IPS-20b (cell line): ENCODE results near the gene ME1.

ENCODE experiments used
- H3K27ac ChIP-seq: one replicate; pipeline ENCODE4 v1.5.1; 2013; ENCODE audit warnings: low read length
- H3K27me3 ChIP-seq: 2 replicates; pipeline ENCODE4 v1.6.1; 2013; ENCODE audit warnings: mild to moderate bottlenecking, low read length, inconsistent platforms; ENCODE audit not compliant: insufficient read depth
- H3K36me3 ChIP-seq: 2 replicates; pipeline ENCODE4 v1.6.1; 2013; ENCODE audit warnings: low read depth, mild to moderate bottlenecking, inconsistent platforms, low read length, moderate library complexity; ENCODE audit not compliant: insufficient read depth
- H3K4me1 ChIP-seq: 2 replicates; pipeline ENCODE4 v1.6.1; 2013; ENCODE audit warnings: mild to moderate bottlenecking, control low read depth, inconsistent platforms, low read length, moderate library complexity; ENCODE audit not compliant: insufficient read depth
- H3K4me3 ChIP-seq: 2 replicates; pipeline ENCODE4 v1.5.1; 2013; ENCODE audit warnings: mild to moderate bottlenecking, low read length, inconsistent platforms
- H3K9ac ChIP-seq: 2 replicates; pipeline ENCODE4 v1.6.1; 2013; ENCODE audit warnings: low read depth, mild to moderate bottlenecking, inconsistent platforms, low read length, moderate library complexity
- H3K9me3 ChIP-seq: 2 replicates; pipeline ENCODE4 v1.6.1; 2013; ENCODE audit warnings: mild to moderate bottlenecking, low read depth, low read length, inconsistent platforms; ENCODE audit not compliant: insufficient read depth

ME1 gene

DNA sequence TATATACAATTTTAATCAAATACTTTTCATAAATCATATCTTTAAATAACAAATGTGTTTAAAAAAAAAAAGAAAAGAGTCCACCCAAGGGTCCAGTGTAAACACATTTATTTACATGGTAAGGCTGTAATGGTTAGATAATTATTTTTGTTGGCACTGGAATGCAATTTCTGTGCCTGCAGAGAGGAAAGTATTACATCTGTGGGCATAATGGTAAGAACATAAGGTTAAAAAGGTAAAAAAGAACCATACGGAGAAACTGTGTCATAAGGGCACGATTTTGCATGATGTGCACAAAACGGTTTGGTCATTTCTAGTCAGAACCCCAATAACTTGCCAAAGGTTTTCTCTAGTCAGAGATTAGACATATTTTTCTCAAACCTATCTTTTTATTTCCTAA is 183.4 kb downstream of the ME1 start:
- Histone ChIP-seq H3K9me3 (no peaks in the 10 kb centered on the region), H3K4me1 (no peaks in the 10 kb centered on the region), H3K9ac (no peak overlapping the region), H3K27me3 (no peaks in the 10 kb centered on the region), H3K4me3 (no peak overlapping the region), H3K27ac (no peak overlapping the region), H3K36me3 (no peaks in the 10 kb centered on the region)

DNA sequence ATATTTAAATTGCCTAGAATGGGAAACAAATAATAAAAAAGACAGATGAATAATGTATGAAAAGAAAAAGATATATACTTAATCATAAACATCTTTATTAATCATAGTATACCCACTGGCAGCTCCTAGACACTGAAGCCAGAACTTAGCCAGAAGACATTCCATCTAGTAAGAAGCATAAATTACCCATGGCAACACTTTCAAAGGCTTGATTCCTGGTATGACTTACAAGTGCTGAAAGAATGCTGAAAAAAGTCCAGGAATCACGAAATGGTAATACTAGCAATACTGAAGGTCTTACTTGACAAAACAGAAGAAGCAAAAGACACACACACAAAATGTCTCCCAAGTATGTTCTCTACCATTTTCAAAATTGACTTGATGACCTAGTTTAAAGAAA is 199.7 kb downstream of the ME1 start:
- Histone ChIP-seq H3K27me3 (no peaks in the 10 kb centered on the region), H3K4me1 (no peaks in the 10 kb centered on the region; the same call in 1 of the 2 replicates), H3K4me3 (no peak overlapping the region), H3K36me3 (no peaks in the 10 kb centered on the region), H3K9me3 (no peaks in the 10 kb centered on the region), H3K27ac (no peak overlapping the region), H3K9ac (no peak overlapping the region)

DNA sequence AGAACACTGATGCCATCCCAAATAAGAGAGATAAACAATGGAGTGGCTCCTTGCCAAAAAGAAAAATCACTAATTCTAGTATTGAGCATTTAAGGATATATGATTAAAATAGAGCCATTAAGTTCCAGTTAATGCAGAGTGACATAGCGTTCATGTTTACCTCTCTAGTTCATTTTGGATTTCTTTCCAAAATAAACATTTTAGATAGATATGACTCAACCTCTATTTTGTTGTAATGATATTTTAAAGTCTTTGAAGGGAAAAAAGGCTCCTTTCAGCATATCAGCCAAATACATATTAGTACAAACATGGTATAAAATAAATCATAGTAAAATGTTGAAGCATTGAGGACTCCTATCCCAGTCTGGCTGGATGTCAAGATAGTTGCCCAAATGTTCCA is 204.3 kb downstream of the ME1 start:
- H3K4me1 ChIP-seq = no peaks in the 10 kb centered on the region; the same call in 1 of the 2 replicates
- H3K4me3 ChIP-seq = no peak overlapping the region
- H3K27ac ChIP-seq = no peak overlapping the region
- no peaks in the 10 kb centered on the region for H3K36me3 ChIP-seq
- H3K9me3 ChIP-seq = no peaks in the 10 kb centered on the region
- no peak overlapping the region for H3K9ac ChIP-seq
- H3K27me3 ChIP-seq = no peaks in the 10 kb centered on the region

DNA sequence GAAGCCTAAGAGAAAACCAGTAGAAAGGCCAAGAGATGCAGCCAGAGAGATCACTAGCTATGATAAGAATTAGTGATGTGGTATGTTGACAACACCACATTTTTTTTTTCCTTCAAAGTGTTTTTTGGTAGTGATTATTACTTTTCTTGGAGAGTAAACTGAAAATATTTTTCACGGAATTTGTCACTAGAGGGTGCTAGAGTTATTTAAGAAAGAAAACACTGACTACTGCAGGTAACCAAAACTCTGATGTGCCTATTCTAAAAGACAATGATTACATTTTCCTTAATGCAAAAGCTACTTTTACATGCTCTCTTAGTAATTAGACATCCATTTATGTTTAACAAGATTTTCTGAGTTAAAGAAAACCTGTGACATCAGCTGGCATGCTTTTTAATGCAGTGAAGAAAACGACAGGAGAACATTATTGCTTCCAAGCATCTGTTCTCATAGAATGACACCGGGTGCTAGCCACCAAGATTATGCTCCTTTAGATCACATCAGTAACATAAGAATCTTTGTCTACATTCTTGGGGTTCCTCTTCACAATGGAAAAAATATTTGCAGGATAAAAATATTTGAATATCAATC is 208.9 kb downstream of the ME1 start:
- Histone ChIP-seq H3K9ac (no peak overlapping the region), H3K9me3 (no peaks in the 10 kb centered on the region), H3K36me3 (no peaks in the 10 kb centered on the region), H3K4me1 (no peaks in the 10 kb centered on the region), H3K4me3 (no peak overlapping the region), H3K27ac (no peak overlapping the region), H3K27me3 (no peaks in the 10 kb centered on the region)

DNA sequence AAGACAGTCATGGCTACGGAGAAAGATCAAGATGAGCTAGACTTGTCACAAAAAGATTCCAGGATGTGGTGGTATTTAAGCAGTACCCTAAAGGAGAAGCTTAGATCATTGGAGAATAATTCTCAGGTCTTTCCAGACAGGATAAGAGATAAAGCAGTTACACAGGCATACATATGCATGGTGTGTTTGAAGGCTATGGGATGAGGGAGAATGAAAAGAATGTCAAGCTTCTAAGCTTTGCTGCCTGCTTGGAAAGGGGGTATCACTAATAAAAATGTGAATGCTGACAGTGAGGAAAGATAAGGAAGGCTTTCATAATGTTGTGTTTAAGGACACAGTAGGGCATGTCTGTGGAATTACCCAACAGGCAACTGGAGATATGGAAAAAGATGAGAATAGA is 209.6 kb downstream of the ME1 start:
- no peaks in the 10 kb centered on the region for H3K4me1 ChIP-seq
- H3K9ac ChIP-seq = no peak overlapping the region
- no peaks in the 10 kb centered on the region for H3K9me3 ChIP-seq
- H3K4me3 ChIP-seq = no peak overlapping the region
- no peaks in the 10 kb centered on the region for H3K27me3 ChIP-seq
- no peak overlapping the region for H3K27ac ChIP-seq
- H3K36me3 ChIP-seq = no peaks in the 10 kb centered on the region

DNA sequence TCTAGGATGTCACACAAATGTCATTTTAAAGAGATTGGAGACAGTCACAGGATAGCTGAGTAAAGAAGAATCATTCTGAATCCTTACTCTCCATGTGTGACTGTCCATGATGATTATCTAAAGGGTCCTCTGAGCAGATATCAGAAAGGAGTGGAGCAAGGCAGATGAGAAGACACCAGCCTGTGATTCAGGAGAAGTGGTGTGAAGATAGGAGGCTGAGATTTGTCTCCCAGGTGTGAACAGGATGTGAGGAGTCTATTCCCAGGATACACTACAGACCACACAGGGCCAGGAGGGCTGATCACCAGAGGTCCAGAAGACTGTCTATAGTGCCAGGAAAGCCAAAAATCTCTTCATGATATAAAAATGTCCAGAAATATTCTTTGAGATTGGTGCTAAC is 210.7 kb downstream of the ME1 start:
- no peaks in the 10 kb centered on the region for H3K36me3 ChIP-seq
- H3K4me3 ChIP-seq = no peak overlapping the region
- no peaks in the 10 kb centered on the region for H3K9me3 ChIP-seq
- H3K9ac ChIP-seq = no peak overlapping the region
- no peaks in the 10 kb centered on the region for H3K4me1 ChIP-seq
- no peaks in the 10 kb centered on the region for H3K27me3 ChIP-seq
- no peak overlapping the region for H3K27ac ChIP-seq

DNA sequence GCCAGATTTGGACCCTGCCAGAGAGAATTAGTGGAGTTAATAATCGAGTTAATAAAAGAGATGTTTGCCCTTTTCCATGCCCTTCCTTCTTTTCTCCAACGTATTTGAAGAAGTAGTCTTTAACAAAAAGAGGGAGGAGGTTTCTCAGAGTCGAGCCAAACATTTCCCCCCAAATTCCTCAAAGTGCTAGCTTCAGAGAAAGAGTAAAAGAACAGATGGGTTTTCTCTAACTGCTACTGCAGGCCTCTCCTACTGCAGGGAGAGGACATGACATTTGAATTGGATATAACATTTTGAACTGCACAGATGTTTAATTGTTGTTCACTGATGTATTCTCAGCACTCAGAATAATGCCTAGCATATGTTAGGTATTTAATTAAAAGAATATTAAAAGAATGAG is 212.2 kb downstream of the ME1 start:
- H3K9ac ChIP-seq = no peak overlapping the region
- H3K4me1 ChIP-seq = no peaks in the 10 kb centered on the region
- no peaks in the 10 kb centered on the region for H3K9me3 ChIP-seq
- H3K27ac ChIP-seq = no peak overlapping the region
- H3K27me3 ChIP-seq = no peaks in the 10 kb centered on the region
- no peaks in the 10 kb centered on the region for H3K36me3 ChIP-seq
- H3K4me3 ChIP-seq = no peak overlapping the region

DNA sequence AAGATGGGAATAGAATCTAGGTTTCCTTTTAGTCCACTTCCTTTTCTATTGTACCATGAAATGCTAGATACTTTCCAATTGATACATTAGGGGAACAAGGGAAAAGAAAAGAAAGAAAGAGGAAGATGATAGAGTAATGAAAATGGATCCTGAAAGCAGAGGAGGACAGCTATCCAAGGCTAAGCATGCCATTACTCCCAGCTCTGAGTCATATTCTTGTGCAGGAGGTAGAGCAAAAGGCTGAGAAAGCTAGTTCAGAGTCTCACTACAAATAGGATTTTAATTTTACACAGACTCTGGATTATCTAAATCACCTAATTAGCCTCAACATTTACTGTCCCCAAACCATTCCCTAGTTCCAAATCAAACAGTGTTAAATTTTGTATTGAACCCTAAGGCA is 214.0 kb downstream of the ME1 start:
- Histone ChIP-seq H3K4me3 (no peak overlapping the region), H3K27me3 (no peaks in the 10 kb centered on the region), H3K36me3 (no peaks in the 10 kb centered on the region), H3K9ac (no peak overlapping the region), H3K4me1 (no peaks in the 10 kb centered on the region), H3K9me3 (no peaks in the 10 kb centered on the region), H3K27ac (no peak overlapping the region)

DNA sequence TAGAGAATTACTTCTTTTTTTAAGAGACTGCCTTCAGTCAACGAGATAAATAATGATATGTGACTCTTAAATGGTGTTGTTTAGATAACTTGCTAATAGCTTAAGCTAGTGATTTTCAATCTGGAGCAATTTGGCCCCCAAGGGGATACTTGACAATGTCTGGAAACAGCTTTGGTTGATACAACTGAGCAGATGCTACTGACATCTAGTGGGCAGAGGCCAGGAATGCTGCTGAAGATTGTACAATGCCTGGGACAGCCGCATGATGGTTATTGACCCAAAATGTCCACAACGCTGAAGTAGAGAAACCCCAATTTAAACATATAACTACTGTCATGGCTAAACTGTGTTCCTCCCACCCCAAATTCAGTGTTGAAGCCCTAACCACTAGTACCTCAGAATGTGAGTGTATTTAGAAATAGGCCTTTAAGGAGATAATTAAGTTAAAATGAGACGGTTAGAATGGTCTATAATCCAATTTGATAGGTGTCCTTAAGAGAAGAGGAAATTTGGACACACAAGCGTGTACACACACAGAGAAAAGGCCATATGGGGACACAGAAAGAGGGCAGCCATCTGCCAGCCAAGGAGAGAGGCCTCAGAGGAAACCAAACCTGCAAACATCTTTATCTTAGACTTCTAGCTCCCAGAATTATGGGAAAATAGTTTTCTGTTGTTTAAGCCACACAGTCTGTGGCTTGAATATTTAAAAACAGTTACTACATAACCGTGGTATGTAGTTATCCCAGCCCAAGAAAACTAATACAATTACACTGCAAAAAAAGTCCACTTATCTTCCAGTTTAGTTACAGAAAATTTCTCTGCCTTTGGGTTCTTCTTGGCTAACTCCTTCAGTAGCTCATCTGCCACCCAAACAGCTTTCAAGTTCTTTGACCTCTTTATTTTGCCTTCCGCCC is 215.5 kb downstream of the ME1 start:
- H3K9me3 ChIP-seq = no peaks in the 10 kb centered on the region
- H3K4me3 ChIP-seq = no peak overlapping the region
- H3K9ac ChIP-seq = no peak overlapping the region
- no peaks in the 10 kb centered on the region for H3K27me3 ChIP-seq
- no peak overlapping the region for H3K27ac ChIP-seq
- no peaks in the 10 kb centered on the region for H3K4me1 ChIP-seq
- no peaks in the 10 kb centered on the region for H3K36me3 ChIP-seq

DNA sequence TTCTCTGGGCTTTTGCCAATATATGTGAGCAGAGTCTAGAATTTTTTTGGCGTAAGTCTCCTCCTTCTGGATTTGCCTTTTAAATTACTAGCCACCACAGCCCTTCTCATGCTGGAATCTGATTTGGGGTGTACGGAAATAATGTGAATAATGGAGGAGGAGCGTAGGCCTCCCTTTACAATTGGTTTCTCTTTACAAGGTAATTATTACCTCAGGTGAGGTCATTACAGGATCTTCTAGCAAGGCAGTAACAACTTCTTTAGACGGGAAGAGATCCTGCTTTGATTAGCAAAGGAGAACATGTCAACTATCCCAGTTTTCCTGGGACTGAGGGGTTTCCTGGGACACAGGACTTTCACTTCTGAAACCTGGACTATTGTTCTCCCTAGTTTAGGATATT is 228.8 kb downstream of the ME1 start:
- Histone ChIP-seq H3K4me3 (no peak overlapping the region), H3K9me3 (no peaks in the 10 kb centered on the region), H3K9ac (no peak overlapping the region), H3K4me1 (no peaks in the 10 kb centered on the region; the same call in 1 of the 2 replicates), H3K27ac (no peak overlapping the region), H3K27me3 (no peaks in the 10 kb centered on the region), H3K36me3 (0 out of 2 replicates have a peak, but pooled peaks cover 10% of the 10 kb centered on the region)

DNA sequence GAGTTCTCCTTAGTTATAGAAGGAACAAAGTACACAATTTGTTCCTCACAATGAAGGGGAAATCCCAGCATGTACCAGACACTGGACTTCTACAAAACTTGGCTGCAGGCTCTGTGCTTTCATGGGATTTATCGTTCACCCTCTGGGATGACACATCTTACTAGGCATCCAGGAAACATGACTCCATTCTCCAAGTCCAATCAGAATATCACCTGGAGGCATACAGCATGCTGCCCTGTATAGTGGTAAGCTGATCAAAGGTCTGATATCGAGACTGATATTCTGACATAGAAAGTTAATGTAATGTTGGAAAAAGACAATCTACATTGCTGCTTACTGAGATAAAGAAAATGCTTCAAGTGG is 231.0 kb downstream of the ME1 start:
- Histone ChIP-seq H3K36me3 (peaks cover 24% of the 10 kb centered on the region), H3K4me1 (no peaks in the 10 kb centered on the region; the same call in none of the 2 replicates), H3K4me3 (no peak overlapping the region), H3K27me3 (no peaks in the 10 kb centered on the region), H3K9me3 (no peaks in the 10 kb centered on the region), H3K27ac (no peak overlapping the region), H3K9ac (no peak overlapping the region)

DNA sequence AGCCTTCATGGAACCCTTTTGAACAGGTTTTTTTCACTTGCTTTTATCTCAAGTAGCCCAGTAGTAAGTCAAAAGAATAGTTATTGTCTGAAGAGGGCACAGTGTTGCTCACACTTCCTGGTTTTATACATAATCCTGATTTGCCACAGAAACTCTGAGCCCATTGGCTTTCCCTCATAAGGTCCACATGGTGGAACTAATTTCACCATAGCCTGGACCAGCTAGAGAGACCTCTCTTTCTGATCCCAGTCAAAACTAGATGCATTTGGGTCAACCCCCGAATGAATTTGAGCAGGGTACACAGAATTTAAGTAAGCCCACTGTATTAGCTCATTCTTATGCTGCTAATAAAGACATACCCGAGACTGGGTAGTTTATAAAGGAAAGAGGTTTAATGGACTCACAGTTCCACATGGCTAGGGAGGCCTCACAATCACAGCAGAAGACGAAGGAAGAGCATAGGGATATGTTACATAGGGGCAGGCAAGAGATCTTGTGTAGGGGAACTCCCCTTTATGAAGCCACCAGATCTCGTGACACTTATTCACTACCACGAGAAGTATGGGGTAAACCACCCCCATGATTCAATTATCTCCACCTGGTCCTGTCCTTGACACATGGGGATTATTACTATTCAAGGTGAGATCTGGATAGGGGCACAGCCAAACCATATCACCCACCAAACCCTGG is 231.5 kb downstream of the ME1 start:
- H3K4me3 ChIP-seq = no peak overlapping the region
- no peaks in the 10 kb centered on the region for H3K27me3 ChIP-seq
- H3K9me3 ChIP-seq = no peaks in the 10 kb centered on the region
- H3K36me3 ChIP-seq = peaks cover 24% of the 10 kb centered on the region
- no peak overlapping the region for H3K9ac ChIP-seq
- H3K4me1 ChIP-seq = no peaks in the 10 kb centered on the region; the same call in none of the 2 replicates
- H3K27ac ChIP-seq = no peak overlapping the region
